Uterus (tissue), 4 donors: ENCODE results near the gene LHX2. TPM values are rescaled to one million over a fixed set of nuclear protein-coding genes. Genes with fewer than 3 reads are reported as not detected.
"Not testable (repeated sequence)": the region's sequence is repeated elsewhere in the genome, so short reads cannot be mapped to it uniquely, and the experiment has no call there.

Source experiments
- DNase-seq, 2 donors: peaks; one replicate each; pipeline ENCODE4 v3.0.0-alpha.2; 2019 to 2020
- H3K27ac ChIP-seq, 2 donors: fragments of 200-600 bp; sonication (generic); 1 replicate in 1 of 2; 2 replicates in 1 of 2; pipeline ENCODE4 v1.5.1; 2016 to 2018
- H3K27me3 ChIP-seq, 2 donors: fragments of 200-600 bp; sonication (generic); one replicate each; pipeline ENCODE4 v1.5.1; 2018 to 2019; ENCODE audit warnings: control low read depth in 1 of 2
- H3K36me3 ChIP-seq, 2 donors: fragments of 200-600 bp; sonication (generic); one replicate each; pipeline ENCODE4 v1.5.1; 2019; ENCODE audit warnings: control low read depth in 1 of 2
- H3K4me1 ChIP-seq, 2 donors: fragments of 200-600 bp; sonication (generic); one replicate each; pipeline ENCODE4 v1.5.1; 2018 to 2019; ENCODE audit warnings: control low read depth in 1 of 2
- H3K4me3 ChIP-seq, 2 donors: fragments of 200-600 bp; sonication (generic); 1 replicate in 1 of 2; 2 replicates in 1 of 2; pipeline ENCODE4 v1.5.1; 2018 to 2019; ENCODE audit warnings: mild to moderate bottlenecking in 1 of 2
- H3K9me3 ChIP-seq, 2 donors: fragments of 200-600 bp; sonication (generic); one replicate each; pipeline ENCODE4 v1.5.1; 2019; ENCODE audit warnings: control low read depth in 1 of 2
- POLR2A ChIP-seq, 2 donors: fragments of 450-650 bp; IDR thresholded peaks; one replicate each; pipeline ENCODE4 v1.6.1; 2016; ENCODE audit warnings: antibody characterized with exemption in 2 of 2, mild to moderate bottlenecking in 1 of 2, moderate library complexity in 1 of 2
- intact Hi-C: fragments of 100-400 bp; cut with DNase I; formaldehyde crosslinking; loops from one replicate; pipeline ENCODE4 v1.15.1; 2023; ENCODE audit warnings: low total_unique reads
- total RNA-seq, 4 donors: library from RNA; depleted of rRNA in 3 of 4; stranded (reverse); fragments of >200 nt in 3 of 4; gene quantifications; one replicate each; pipeline versions ENCODE4 v1.1.0 to v1.2.4, GENCODE V29; 2014 to 2023
- TF ChIP-seq, protein P1 (sequence below), 4 experiments: fragments of 200-600 bp in 2 of 4; fragments of 450-650 bp in 2 of 4; sonication (generic) in 2 of 4; IDR thresholded peaks; one replicate each; pipeline ENCODE4 v1.5.1; 2016 to 2019; ENCODE audit warnings: antibody characterized with exemption in 4 of 4, mild to moderate bottlenecking in 2 of 4, moderate library complexity in 1 of 4
- donor health status: DM: yes; HTN: yes; CAD: no.

Gene LHX2
- total RNA-seq, 4 donors from 2014 or later, result 0.14 TPM; not detected in 3

DNA sequence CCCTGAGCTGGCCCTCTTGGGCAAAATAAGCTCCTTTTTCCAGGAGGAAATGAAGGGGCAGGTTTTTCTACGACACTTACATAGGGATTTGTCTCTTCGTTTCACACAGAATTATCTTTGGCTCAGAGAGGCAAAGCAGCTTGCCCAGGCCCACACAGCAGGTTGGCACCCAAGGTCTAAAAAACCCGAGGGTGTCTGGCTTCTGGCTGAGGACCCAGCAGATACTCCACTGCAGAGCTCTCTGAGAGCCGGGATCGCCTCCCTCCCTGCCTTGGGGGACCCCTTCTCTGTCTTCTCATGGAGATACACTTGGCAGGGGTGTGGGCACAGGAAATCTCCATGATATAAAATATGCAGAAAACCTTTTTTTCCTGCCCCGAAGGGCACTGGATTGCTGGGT, 29.0 kb upstream of the LHX2 start:
- no peak overlapping the region for H3K4me3 ChIP-seq
- H3K4me1 ChIP-seq, result no peaks in the 10 kb centered on the region
- no peaks in the 10 kb centered on the region for H3K9me3 ChIP-seq
- no peak for DNase-seq
- H3K36me3 ChIP-seq, result no peaks in the 10 kb centered on the region
- intact Hi-C loops, result no loop called here
- no peak for TF ChIP-seq POLR2A (IDR thresholded peaks at IDR 0.05)
- TF ChIP-seq, protein P1, sequence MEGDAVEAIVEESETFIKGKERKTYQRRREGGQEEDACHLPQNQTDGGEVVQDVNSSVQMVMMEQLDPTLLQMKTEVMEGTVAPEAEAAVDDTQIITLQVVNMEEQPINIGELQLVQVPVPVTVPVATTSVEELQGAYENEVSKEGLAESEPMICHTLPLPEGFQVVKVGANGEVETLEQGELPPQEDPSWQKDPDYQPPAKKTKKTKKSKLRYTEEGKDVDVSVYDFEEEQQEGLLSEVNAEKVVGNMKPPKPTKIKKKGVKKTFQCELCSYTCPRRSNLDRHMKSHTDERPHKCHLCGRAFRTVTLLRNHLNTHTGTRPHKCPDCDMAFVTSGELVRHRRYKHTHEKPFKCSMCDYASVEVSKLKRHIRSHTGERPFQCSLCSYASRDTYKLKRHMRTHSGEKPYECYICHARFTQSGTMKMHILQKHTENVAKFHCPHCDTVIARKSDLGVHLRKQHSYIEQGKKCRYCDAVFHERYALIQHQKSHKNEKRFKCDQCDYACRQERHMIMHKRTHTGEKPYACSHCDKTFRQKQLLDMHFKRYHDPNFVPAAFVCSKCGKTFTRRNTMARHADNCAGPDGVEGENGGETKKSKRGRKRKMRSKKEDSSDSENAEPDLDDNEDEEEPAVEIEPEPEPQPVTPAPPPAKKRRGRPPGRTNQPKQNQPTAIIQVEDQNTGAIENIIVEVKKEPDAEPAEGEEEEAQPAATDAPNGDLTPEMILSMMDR (IDR thresholded peaks at IDR 0.05), result no peak
- no peak overlapping the region for H3K27ac ChIP-seq
- no peaks in the 10 kb centered on the region for H3K27me3 ChIP-seq

DNA sequence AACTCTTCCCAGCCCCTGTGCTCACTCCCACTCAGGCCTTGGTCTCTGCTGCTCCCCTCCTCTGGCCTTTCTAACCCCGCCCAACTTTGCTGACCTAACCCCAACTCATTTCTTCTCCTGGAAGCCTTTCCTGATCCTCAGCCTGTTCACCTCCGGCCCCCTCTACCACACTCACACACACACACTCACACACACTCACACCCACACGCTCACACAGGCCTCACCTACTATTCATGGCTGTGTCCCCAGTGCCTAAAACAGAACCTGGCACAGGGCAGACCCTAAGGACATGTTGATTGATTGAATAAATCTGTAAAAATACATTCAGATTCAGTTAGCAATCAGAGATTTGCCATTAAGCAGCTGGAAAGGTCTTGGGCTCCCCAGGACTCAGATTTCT, 28.5 kb upstream of the LHX2 start:
- H3K27ac ChIP-seq, result no peak overlapping the region
- H3K36me3 ChIP-seq, result no peaks in the 10 kb centered on the region
- H3K9me3 ChIP-seq, result no peaks in the 10 kb centered on the region
- intact Hi-C loops, result no loop called here
- H3K4me1 ChIP-seq, result no peaks in the 10 kb centered on the region
- no peak for DNase-seq
- H3K4me3 ChIP-seq, result no peak overlapping the region
- TF ChIP-seq POLR2A (IDR thresholded peaks at IDR 0.05), result no peak
- TF ChIP-seq, protein P1 (IDR thresholded peaks at IDR 0.05), result no peak
- no peaks in the 10 kb centered on the region for H3K27me3 ChIP-seq

DNA sequence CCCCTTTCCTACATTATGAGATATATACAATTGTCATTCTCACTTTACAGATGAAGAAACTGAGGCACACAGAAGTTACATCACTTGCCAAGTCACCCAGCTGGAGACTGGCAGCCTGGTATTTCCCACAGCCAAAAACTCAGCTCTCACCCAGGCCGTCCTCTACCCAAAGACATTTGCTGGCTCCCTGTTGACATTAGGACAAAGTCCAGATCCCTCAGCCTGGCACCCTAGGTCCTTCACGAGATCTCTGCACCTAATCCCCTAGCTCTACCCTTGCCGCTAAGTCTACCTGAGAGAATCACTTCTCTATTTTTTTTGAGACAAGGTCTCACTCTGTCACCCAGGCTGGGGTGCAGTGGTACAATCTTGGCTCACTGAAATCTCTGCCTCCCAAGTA, 26.8 kb upstream of the LHX2 start:
- no peak overlapping the region for H3K4me3 ChIP-seq
- no peak for DNase-seq
- H3K9me3 ChIP-seq, result no peaks in the 10 kb centered on the region
- H3K27ac ChIP-seq, result no peak overlapping the region
- TF ChIP-seq, protein P1 (IDR thresholded peaks at IDR 0.05), result no peak
- TF ChIP-seq POLR2A (IDR thresholded peaks at IDR 0.05), result no peak
- no peaks in the 10 kb centered on the region for H3K4me1 ChIP-seq
- intact Hi-C loops, result no loop called here
- H3K36me3 ChIP-seq, result no peaks in the 10 kb centered on the region
- H3K27me3 ChIP-seq, result no peaks in the 10 kb centered on the region

DNA sequence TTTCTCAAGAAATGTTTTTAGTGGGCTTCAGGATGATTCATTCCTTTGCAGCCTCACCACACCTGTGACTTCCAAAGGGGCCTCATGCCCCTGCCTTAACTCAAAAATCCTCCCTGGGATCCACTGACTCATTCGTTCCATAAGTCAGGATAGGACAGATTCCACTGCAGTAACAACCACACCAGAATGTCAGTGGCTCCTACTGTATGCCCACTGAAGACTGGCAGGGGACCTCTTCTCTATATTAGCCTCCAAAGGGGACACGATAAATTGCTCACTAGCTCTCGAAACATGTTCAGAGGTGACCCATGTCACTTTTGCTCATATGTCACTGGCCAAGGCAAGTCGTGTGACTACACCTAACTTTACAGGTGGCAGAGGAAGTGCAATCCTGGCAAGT, 25.7 kb upstream of the LHX2 start:
- Histone ChIP-seq H3K4me1 (no peaks in the 10 kb centered on the region), H3K9me3 (no peaks in the 10 kb centered on the region), H3K4me3 (no peak overlapping the region), H3K27me3 (no peaks in the 10 kb centered on the region), H3K27ac (no peak overlapping the region), H3K36me3 (no peaks in the 10 kb centered on the region)
- TF ChIP-seq, protein P1 (IDR thresholded peaks at IDR 0.05), result no peak
- TF ChIP-seq POLR2A (IDR thresholded peaks at IDR 0.05), result no peak
- no peak for DNase-seq
- intact Hi-C loops, result no loop called here

DNA sequence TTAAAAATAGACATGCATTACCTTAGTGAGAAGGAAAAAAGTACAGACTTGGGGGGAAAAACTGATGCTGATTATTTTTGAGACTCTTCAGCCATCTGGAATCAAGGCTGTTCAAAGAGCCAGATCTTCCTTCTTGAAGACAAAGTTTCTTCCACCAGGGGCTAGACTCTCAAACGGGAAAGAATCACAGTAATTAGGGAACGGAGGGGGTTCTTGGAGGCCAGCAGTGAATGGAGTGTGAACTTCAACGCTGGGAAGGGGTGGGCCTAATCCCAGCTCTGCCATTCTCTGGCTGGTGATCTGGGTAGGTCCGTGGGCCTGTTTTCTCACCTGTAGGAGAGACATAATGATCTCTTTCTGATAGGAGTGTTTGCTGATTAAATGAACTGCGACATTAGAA, 21.1 kb upstream of the LHX2 start:
- H3K36me3 ChIP-seq, result no peaks in the 10 kb centered on the region
- DNase-seq, result no peak
- H3K4me1 ChIP-seq, result no peaks in the 10 kb centered on the region
- H3K9me3 ChIP-seq, result no peaks in the 10 kb centered on the region
- no peak overlapping the region for H3K4me3 ChIP-seq
- intact Hi-C loops, result no loop called here
- TF ChIP-seq POLR2A (IDR thresholded peaks at IDR 0.05), result no peak
- TF ChIP-seq, protein P1 (IDR thresholded peaks at IDR 0.05), result no peak
- no peak overlapping the region for H3K27ac ChIP-seq
- peaks cover 0 to 7% of the 10 kb centered on the region in 2 donors for H3K27me3 ChIP-seq

DNA sequence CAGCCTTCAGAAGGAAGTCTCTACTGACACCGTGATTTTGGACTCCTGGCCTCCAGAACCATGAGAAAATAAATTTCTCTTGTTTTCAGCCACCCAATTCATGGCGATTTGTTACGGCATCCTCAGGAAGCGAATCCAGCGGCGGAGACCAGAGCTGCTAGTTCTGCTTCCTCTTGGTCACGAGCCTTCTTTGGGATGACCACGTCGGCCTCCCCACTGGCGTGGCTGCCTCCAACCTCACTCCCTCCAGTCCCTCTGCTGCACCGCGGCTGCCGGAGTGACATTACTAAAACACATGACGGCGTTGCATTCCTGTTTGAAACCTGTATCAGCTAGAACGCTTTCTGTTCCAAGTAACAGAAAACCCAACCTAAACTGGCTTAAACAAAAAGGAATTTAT, 18.9 kb upstream of the LHX2 start:
- H3K9me3 ChIP-seq, H3K4me1 ChIP-seq, DNase-seq, H3K36me3 ChIP-seq, H3K4me3 ChIP-seq, H3K27ac ChIP-seq, intact Hi-C loops: not testable (repeated sequence)
- H3K27me3 ChIP-seq, result peaks cover 0 to 28% of the 10 kb centered on the region in 2 donors
